ENCODE results near the gene BCL7A. TPM values are rescaled to one million over a fixed set of nuclear protein-coding genes. Genes with fewer than 3 reads are reported as not detected.
"Not testable (repeated sequence)": the region's sequence is repeated elsewhere in the genome, so short reads cannot be mapped to it uniquely, and the experiment has no call there.

The BCL7A gene
- total RNA-seq, 4 donors from 2014 or later, result 2.8 to 4.9 (median 3.4) TPM

- ATAC-seq (ENCODE audit: low FRiP score) (peak; percentile 33), DNase-seq (ENCODE audit: low spot score) (no peak)
- no peak for TF ChIP-seq CTCF (IDR thresholded peaks at IDR 0.05)
Observed at GRCh38 chr12:122097927-122098756, 76.5 kb downstream of the BCL7A start.

- ATAC-seq (ENCODE audit: low FRiP score), result no peak
- no peak for TF ChIP-seq CTCF (IDR thresholded peaks at IDR 0.05)
- DNase-seq (ENCODE audit: low spot score), result no peak
Observed at GRCh38 chr12:122099280-122099749, 77.6 kb downstream of the BCL7A start.

- DNase-seq (ENCODE audit: low spot score) (no peak), ATAC-seq (ENCODE audit: low FRiP score) (no peak)
- TF ChIP-seq CTCF (IDR thresholded peaks at IDR 0.05), result no peak
Observed at GRCh38 chr12:122099856-122100255, 78.2 kb downstream of the BCL7A start.

- no peak for TF ChIP-seq CTCF (IDR thresholded peaks at IDR 0.05)
- ATAC-seq (ENCODE audit: low FRiP score) (no peak), DNase-seq (ENCODE audit: low spot score) (no peak)
Observed at GRCh38 chr12:122100568-122100967, 78.9 kb downstream of the BCL7A start.

GRCh38 chr12:122102331-122102730, 80.6 kb downstream of the BCL7A start:
- ATAC-seq (ENCODE audit: low FRiP score) (no peak), DNase-seq (ENCODE audit: low spot score) (no peak)
- TF ChIP-seq CTCF (IDR thresholded peaks at IDR 0.05), result no peak

- no peak for ATAC-seq (ENCODE audit: low FRiP score)
- DNase-seq (ENCODE audit: low spot score), result no peak
- no peak for TF ChIP-seq CTCF (IDR thresholded peaks at IDR 0.05)
Observed at GRCh38 chr12:122104844-122105243, 83.2 kb downstream of the BCL7A start.

- not testable (repeated sequence) for ATAC-seq (ENCODE audit: low FRiP score); DNase-seq (ENCODE audit: low spot score)
Observed at GRCh38 chr12:122105496-122105895, 83.8 kb downstream of the BCL7A start.

Measured in omental fat pad (tissue), 4 donors.